ENCODE measurements around the gene PHLDB3.
"Not testable (repeated sequence)": the region's sequence is repeated elsewhere in the genome, so short reads cannot be mapped to it uniquely, and the experiment has no call there.

Gene PHLDB3

DNA sequence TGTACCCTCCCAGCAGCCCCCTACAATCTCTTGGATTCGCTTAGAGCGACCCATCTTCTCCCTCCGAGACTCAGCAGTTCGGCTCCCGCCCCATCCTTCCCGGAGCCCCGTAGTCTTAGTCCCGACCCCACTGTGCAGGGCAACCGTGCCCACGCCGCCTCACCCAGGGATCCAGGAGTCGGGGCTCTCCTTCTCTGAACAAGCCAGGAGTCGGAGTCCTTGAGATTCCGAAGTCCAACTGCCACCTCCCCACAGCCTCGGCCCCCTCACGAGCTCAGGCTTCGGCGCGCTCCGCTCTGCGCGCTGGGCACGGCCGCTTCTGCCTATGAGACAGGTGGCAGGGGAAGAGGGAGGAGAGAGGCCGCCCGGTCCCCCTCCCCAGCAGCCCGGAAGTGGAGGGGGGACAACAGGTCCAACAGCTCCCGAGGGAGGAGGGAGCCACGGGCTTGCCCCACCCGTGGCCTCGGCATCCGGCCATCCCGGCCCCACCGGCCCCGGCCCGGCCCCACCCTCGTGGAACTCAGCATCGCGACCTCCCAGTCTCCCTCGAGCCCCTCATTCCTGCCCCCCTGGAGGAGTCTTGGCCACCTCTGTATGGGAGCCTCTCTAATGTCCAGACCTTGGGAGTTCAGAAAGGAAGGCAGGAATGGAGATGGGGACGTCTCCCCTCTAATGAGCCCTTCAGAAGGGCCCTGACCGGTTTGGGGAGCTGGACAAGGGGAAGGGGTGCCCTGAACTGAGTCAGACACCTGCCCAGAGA, at the start of gene PHLDB3:
Gene PHLDB3 (minus strand): TSS at position 321 of the 760 bp plus-strand sequence. CDS start 628 bp downstream, outside the sequence.
- in situ Hi-C loops (cut with MboI; ENCODE audit: low pct_unique_long_range_greater_than_20kb, low sequenced_read_pairs, unreplicated experiment), result no loop called here
- peak; percentile 40 for DNase-seq (ENCODE audit: low spot score)
- TF ChIP-seq, protein P1, sequence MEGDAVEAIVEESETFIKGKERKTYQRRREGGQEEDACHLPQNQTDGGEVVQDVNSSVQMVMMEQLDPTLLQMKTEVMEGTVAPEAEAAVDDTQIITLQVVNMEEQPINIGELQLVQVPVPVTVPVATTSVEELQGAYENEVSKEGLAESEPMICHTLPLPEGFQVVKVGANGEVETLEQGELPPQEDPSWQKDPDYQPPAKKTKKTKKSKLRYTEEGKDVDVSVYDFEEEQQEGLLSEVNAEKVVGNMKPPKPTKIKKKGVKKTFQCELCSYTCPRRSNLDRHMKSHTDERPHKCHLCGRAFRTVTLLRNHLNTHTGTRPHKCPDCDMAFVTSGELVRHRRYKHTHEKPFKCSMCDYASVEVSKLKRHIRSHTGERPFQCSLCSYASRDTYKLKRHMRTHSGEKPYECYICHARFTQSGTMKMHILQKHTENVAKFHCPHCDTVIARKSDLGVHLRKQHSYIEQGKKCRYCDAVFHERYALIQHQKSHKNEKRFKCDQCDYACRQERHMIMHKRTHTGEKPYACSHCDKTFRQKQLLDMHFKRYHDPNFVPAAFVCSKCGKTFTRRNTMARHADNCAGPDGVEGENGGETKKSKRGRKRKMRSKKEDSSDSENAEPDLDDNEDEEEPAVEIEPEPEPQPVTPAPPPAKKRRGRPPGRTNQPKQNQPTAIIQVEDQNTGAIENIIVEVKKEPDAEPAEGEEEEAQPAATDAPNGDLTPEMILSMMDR (IDR thresholded peaks at IDR 0.05; ENCODE audit: extremely low read depth, insufficient read depth, missing control alignments), result no peak

GRCh38 chr19:43553656-43554055, 49.1 kb upstream of the PHLDB3 start:
- in situ Hi-C loops (cut with MboI; ENCODE audit: low pct_unique_long_range_greater_than_20kb, low sequenced_read_pairs, unreplicated experiment), result no loop called here
- no peak for DNase-seq (ENCODE audit: low spot score)
- TF ChIP-seq, protein P1 (IDR thresholded peaks at IDR 0.05; ENCODE audit: extremely low read depth, insufficient read depth, missing control alignments), result no peak

DNA sequence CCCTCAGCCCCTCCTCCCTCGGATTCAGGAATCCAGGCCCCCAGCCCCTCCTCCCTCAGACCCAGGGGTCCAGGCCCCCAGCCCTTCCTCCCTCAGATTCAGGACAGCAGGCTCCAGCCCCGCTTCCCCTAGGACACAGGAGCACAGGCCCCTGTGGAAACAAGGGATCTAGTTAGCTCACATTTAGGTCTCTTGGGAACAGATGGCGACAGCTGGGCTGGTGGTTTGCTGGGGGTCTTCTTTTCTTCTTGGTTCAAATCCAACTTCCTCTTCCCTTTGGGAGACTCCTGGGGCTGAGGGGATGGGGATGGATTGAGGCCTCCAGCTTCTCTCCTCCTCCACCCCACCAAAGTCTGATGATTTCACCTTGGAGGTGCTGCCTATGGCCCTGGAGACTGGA, 48.1 kb upstream of the PHLDB3 start:
- no peak for DNase-seq (ENCODE audit: low spot score)
- TF ChIP-seq, protein P1 (IDR thresholded peaks at IDR 0.05; ENCODE audit: extremely low read depth, insufficient read depth, missing control alignments), result no peak
- in situ Hi-C loops (cut with MboI; ENCODE audit: low pct_unique_long_range_greater_than_20kb, low sequenced_read_pairs, unreplicated experiment), result no loop called here

- TF ChIP-seq, protein P1 (IDR thresholded peaks at IDR 0.05; ENCODE audit: extremely low read depth, insufficient read depth, missing control alignments), result no peak
- no peak for DNase-seq (ENCODE audit: low spot score)
- in situ Hi-C loops (cut with MboI; ENCODE audit: low pct_unique_long_range_greater_than_20kb, low sequenced_read_pairs, unreplicated experiment), result no loop called here
Observed at GRCh38 chr19:43552198-43552450, 47.6 kb upstream of the PHLDB3 start.

GRCh38 chr19:43551399-43552197, 47.1 kb upstream of the PHLDB3 start:
- no peak for DNase-seq (ENCODE audit: low spot score)
- TF ChIP-seq, protein P1 (IDR thresholded peaks at IDR 0.05; ENCODE audit: extremely low read depth, insufficient read depth, missing control alignments), result no peak
- in situ Hi-C loops (cut with MboI; ENCODE audit: low pct_unique_long_range_greater_than_20kb, low sequenced_read_pairs, unreplicated experiment), result no loop called here

- in situ Hi-C loops (cut with MboI; ENCODE audit: low pct_unique_long_range_greater_than_20kb, low sequenced_read_pairs, unreplicated experiment), result no loop called here
- no peak for DNase-seq (ENCODE audit: low spot score)
- TF ChIP-seq, protein P1 (IDR thresholded peaks at IDR 0.05; ENCODE audit: extremely low read depth, insufficient read depth, missing control alignments), result no peak
Observed at GRCh38 chr19:43548706-43549105, 44.2 kb upstream of the PHLDB3 start.

DNA sequence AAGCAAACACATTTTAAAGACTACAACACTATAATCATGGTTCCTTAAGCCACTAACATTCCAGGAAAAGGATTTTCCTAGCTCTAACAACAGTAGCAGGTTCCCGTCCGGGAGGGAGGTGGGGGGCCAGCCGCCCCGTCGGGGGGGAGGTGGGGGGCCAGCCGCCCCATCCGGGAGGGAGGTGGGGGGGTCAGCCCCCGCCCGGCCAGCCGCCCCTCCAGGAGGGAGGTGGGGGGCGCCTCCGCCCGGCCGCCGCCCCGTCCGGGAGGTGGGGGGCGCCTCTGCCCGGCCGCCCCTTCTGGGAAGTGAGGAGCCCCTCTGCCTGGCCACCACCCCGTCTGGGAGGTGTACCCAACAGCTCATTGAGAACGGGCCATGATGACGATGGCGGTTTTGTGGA, 43.4 kb upstream of the PHLDB3 start:
- DNase-seq (ENCODE audit: low spot score); in situ Hi-C loops (cut with MboI; ENCODE audit: low pct_unique_long_range_greater_than_20kb, low sequenced_read_pairs, unreplicated experiment): not testable (repeated sequence)
